Uterus (tissue), 4 donors: Measurements from ENCODE around the gene PTX4. TPM values are rescaled to one million over a fixed set of nuclear protein-coding genes. Genes with fewer than 3 reads are reported as not detected.

Source experiments
- DNase-seq, 2 donors: peaks; one replicate each; pipeline ENCODE4 v3.0.0-alpha.2; 2019 to 2020
- H3K27ac ChIP-seq, 2 donors: fragments of 200-600 bp; sonication (generic); 1 replicate in 1 of 2; 2 replicates in 1 of 2; pipeline ENCODE4 v1.5.1; 2016 to 2018
- H3K27me3 ChIP-seq, 2 donors: fragments of 200-600 bp; sonication (generic); one replicate each; pipeline ENCODE4 v1.5.1; 2018 to 2019; ENCODE audit warnings: control low read depth in 1 of 2
- H3K36me3 ChIP-seq, 2 donors: fragments of 200-600 bp; sonication (generic); one replicate each; pipeline ENCODE4 v1.5.1; 2019; ENCODE audit warnings: control low read depth in 1 of 2
- H3K4me1 ChIP-seq, 2 donors: fragments of 200-600 bp; sonication (generic); one replicate each; pipeline ENCODE4 v1.5.1; 2018 to 2019; ENCODE audit warnings: control low read depth in 1 of 2
- H3K4me3 ChIP-seq, 2 donors: fragments of 200-600 bp; sonication (generic); 1 replicate in 1 of 2; 2 replicates in 1 of 2; pipeline ENCODE4 v1.5.1; 2018 to 2019; ENCODE audit warnings: mild to moderate bottlenecking in 1 of 2
- H3K9me3 ChIP-seq, 2 donors: fragments of 200-600 bp; sonication (generic); one replicate each; pipeline ENCODE4 v1.5.1; 2019; ENCODE audit warnings: control low read depth in 1 of 2
- CTCF ChIP-seq, 4 experiments: fragments of 200-600 bp in 2 of 4; fragments of 450-650 bp in 2 of 4; sonication (generic) in 2 of 4; IDR thresholded peaks; one replicate each; pipeline ENCODE4 v1.5.1; 2016 to 2019; ENCODE audit warnings: antibody characterized with exemption in 4 of 4, mild to moderate bottlenecking in 2 of 4, moderate library complexity in 1 of 4
- POLR2A ChIP-seq, 2 donors: fragments of 450-650 bp; IDR thresholded peaks; one replicate each; pipeline ENCODE4 v1.6.1; 2016; ENCODE audit warnings: antibody characterized with exemption in 2 of 2, mild to moderate bottlenecking in 1 of 2, moderate library complexity in 1 of 2
- intact Hi-C: fragments of 100-400 bp; cut with DNase I; formaldehyde crosslinking; loops from one replicate; pipeline ENCODE4 v1.15.1; 2023; ENCODE audit warnings: low total_unique reads
- total RNA-seq, 4 donors: library from RNA; depleted of rRNA in 3 of 4; stranded (reverse); fragments of >200 nt in 3 of 4; gene quantifications; one replicate each; pipeline versions ENCODE4 v1.1.0 to v1.2.4, GENCODE V29; 2014 to 2023
- donor health status: DM: yes; HTN: yes; CAD: no.

PTX4 gene
- total RNA-seq, 4 donors from 2014 or later: 0.28 to 0.52 TPM; not detected in 2

GRCh38 chr16:1496464-1496863 is 7.7 kb upstream of the PTX4 start:
- no peaks in the 10 kb centered on the region for H3K9me3 ChIP-seq
- no peaks in the 10 kb centered on the region for H3K27me3 ChIP-seq
- H3K4me3 ChIP-seq: no peak overlapping the region
- no peaks in the 10 kb centered on the region for H3K36me3 ChIP-seq
- TF ChIP-seq POLR2A (IDR thresholded peaks at IDR 0.05) (no peak), CTCF (IDR thresholded peaks at IDR 0.05) (no peak)
- H3K4me1 ChIP-seq: peaks cover 0 to 6% of the 10 kb centered on the region in 2 donors
- H3K27ac ChIP-seq: no peak overlapping the region
- DNase-seq: no peak
- intact Hi-C loops: no loop called here

DNA sequence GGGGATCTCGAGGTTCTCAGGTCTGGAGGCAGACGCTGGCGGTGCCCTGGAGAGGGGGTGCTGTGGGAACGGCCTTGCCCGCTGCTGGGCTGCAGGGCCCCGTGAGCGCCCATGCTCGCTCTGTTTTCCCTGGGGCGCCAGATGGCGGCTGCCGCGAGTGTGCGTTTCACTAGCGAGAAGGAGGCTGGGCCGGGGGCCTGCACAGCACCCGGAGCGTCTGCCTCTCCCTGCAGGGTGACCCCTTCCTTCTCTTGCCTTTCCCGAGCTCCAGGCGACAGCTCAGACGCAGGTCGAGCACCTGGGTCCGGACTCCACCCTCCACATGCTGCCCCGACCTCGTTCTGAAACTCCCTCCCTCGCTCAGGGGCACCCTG is 7.1 kb upstream of the PTX4 start:
- no peak overlapping the region for H3K4me3 ChIP-seq
- no peak for DNase-seq

DNA sequence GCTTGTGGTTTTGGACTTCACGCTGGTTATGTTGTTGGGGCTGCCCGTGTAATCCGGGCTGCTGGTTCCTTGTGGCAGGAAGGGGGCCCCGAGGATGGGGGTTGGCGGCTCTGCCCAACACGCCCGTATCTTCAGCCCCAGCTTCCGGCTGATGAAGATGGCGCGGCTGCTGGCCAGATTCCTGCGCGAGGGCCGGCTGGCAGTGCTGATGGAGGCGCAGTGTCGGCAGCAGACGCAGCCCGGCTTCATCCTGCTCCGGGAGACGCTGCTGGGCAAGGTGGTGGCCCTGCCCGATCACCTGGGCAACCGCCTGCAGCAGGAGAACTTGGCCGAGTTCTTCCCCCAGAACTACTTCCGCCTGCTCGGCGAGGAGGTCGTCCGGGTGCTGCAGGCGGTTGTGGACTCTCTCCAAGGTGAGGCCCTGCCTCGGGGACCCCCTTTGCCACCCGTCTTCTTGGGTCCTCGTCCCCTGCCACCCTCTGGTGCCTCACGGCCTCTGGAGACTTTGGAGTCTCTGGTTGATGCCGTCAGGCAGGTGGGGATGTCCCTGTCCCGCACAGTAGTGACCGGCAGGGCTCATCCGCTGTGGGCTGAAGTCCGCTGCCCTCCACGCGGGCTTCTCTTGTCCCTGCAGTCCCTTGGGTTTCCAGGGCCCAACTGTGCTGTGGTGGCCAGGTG is 6.6 kb upstream of the PTX4 start:
- H3K27me3 ChIP-seq: no peaks in the 10 kb centered on the region
- peaks cover 0 to 6% of the 10 kb centered on the region in 2 donors for H3K4me1 ChIP-seq
- no peak for TF ChIP-seq CTCF (IDR thresholded peaks at IDR 0.05)
- no peak for TF ChIP-seq POLR2A (IDR thresholded peaks at IDR 0.05)
- H3K4me3 ChIP-seq: no peak overlapping the region
- intact Hi-C loops: no loop called here
- no peak overlapping the region for H3K27ac ChIP-seq
- H3K36me3 ChIP-seq: no peaks in the 10 kb centered on the region
- no peaks in the 10 kb centered on the region for H3K9me3 ChIP-seq
- peak in 1 of 2 donors; percentile 15 for DNase-seq

More for the DNA sequence above, 7.1 kb upstream of the PTX4 start:
- H3K27ac ChIP-seq: no peak overlapping the region
- peaks cover 0 to 6% of the 10 kb centered on the region in 2 donors for H3K4me1 ChIP-seq
- H3K36me3 ChIP-seq: no peaks in the 10 kb centered on the region
- no peak for TF ChIP-seq POLR2A (IDR thresholded peaks at IDR 0.05)
- no peak for TF ChIP-seq CTCF (IDR thresholded peaks at IDR 0.05)
- intact Hi-C loops: no loop called here
- H3K9me3 ChIP-seq: no peaks in the 10 kb centered on the region
- H3K27me3 ChIP-seq: no peaks in the 10 kb centered on the region

- no peaks in the 10 kb centered on the region for H3K9me3 ChIP-seq
- no peak overlapping the region for H3K4me3 ChIP-seq
- no peak for DNase-seq
- no peaks in the 10 kb centered on the region for H3K27me3 ChIP-seq
- TF ChIP-seq CTCF (IDR thresholded peaks at IDR 0.05) (no peak), POLR2A (IDR thresholded peaks at IDR 0.05) (no peak)
- intact Hi-C loops: no loop called here
- no peaks in the 10 kb centered on the region for H3K36me3 ChIP-seq
- no peak overlapping the region for H3K27ac ChIP-seq
- peaks cover 0 to 6% of the 10 kb centered on the region in 2 donors for H3K4me1 ChIP-seq
Measured at GRCh38 chr16:1494711-1495110, 6.0 kb upstream of the PTX4 start.

GRCh38 chr16:1494129-1494640 is 5.4 kb upstream of the PTX4 start:
- no peaks in the 10 kb centered on the region for H3K36me3 ChIP-seq
- TF ChIP-seq POLR2A (IDR thresholded peaks at IDR 0.05) (no peak), CTCF (IDR thresholded peaks at IDR 0.05) (peak; percentile 17 to 61 (median 48))
- intact Hi-C loops: no loop called here
- peak overlapping the region; percentile 74 to 90 for H3K27ac ChIP-seq
- peak in 1 of 2 donors; percentile 62 for DNase-seq
- peak overlapping the region; percentile 64 to 65 for H3K4me3 ChIP-seq
- H3K9me3 ChIP-seq: no peaks in the 10 kb centered on the region
- H3K27me3 ChIP-seq: no peaks in the 10 kb centered on the region
- peaks cover 0 to 6% of the 10 kb centered on the region in 2 donors for H3K4me1 ChIP-seq
